ENCODE results near the gene ALKBH5.

ALKBH5 gene

GRCh38 chr17:18235743-18236256, 52.2 kb downstream of the ALKBH5 start:
- no peak overlapping the region for H3K27ac ChIP-seq (ENCODE audit: low read depth, low read length)
- no peaks in the 10 kb centered on the region for H3K4me1 ChIP-seq (ENCODE audit: control insufficient read depth, low read depth, low read length)
- no peak overlapping the region for H3K56ac ChIP-seq (ENCODE audit: low read length)
- no peak overlapping the region for H2BK15ac ChIP-seq (replicated peaks; ENCODE audit: low read depth)
- H3K36me3 ChIP-seq (ENCODE audit: control insufficient read depth, insufficient read depth, low read length), result peaks cover 8% of the 10 kb centered on the region
- no peak overlapping the region for H3K9ac ChIP-seq (ENCODE audit: low read length)
- no peak for DNase-seq
- no peak overlapping the region for H3K4me2 ChIP-seq (ENCODE audit: low read length)
- no peak overlapping the region for H3K18ac ChIP-seq (ENCODE audit: low read length)
- no peak overlapping the region for H2BK120ac ChIP-seq (ENCODE audit: low read depth, low read length)
- H4K5ac ChIP-seq (ENCODE audit: low read length), result no peak overlapping the region
- no peak overlapping the region for H2AK5ac ChIP-seq (ENCODE audit: low read length)
- H3K4me3 ChIP-seq (ENCODE audit: low read length), result no peak overlapping the region
- H3K27me3 ChIP-seq (ENCODE audit: insufficient read depth, low read length, poor library complexity), result no peaks in the 10 kb centered on the region
- no peak overlapping the region for H3K23ac ChIP-seq (ENCODE audit: low read length)
- peaks cover 4% of the 10 kb centered on the region for H3K79me1 ChIP-seq (ENCODE audit: low read length)
- no CpG with 5 or more reads among the region's 14 CpGs for WGBS (ENCODE audit: extremely low coverage, insufficient coverage, low lambda C conversion rate)
- no peak overlapping the region for H4K8ac ChIP-seq (ENCODE audit: low read depth, low read length)
- no peaks in the 10 kb centered on the region for H3K79me2 ChIP-seq (ENCODE audit: control insufficient read depth, insufficient read depth, low read length)
- H2BK5ac ChIP-seq (ENCODE audit: low read length), result no peak overlapping the region
- no peak overlapping the region for H3K4ac ChIP-seq (ENCODE audit: low read depth, low read length)

GRCh38 chr17:18236494-18236893, 52.9 kb downstream of the ALKBH5 start:
- no peak overlapping the region for H4K8ac ChIP-seq (ENCODE audit: low read depth, low read length)
- H3K4me1 ChIP-seq (ENCODE audit: control insufficient read depth, low read depth, low read length), result no peaks in the 10 kb centered on the region
- no CpG with 5 or more reads among the region's 18 CpGs for WGBS (ENCODE audit: extremely low coverage, insufficient coverage, low lambda C conversion rate)
- H3K4ac ChIP-seq (ENCODE audit: low read depth, low read length), result no peak overlapping the region
- no peak overlapping the region for H2BK120ac ChIP-seq (ENCODE audit: low read depth, low read length)
- no peak overlapping the region for H2AK5ac ChIP-seq (ENCODE audit: low read length)
- no peak overlapping the region for H3K9ac ChIP-seq (ENCODE audit: low read length)
- H3K56ac ChIP-seq (ENCODE audit: low read length), result no peak overlapping the region
- H3K79me1 ChIP-seq (ENCODE audit: low read length), result peaks cover 4% of the 10 kb centered on the region
- H3K79me2 ChIP-seq (ENCODE audit: control insufficient read depth, insufficient read depth, low read length), result no peaks in the 10 kb centered on the region
- no peak overlapping the region for H4K5ac ChIP-seq (ENCODE audit: low read length)
- peaks cover 8% of the 10 kb centered on the region for H3K36me3 ChIP-seq (ENCODE audit: control insufficient read depth, insufficient read depth, low read length)
- no peak for DNase-seq
- no peak overlapping the region for H2BK5ac ChIP-seq (ENCODE audit: low read length)
- no peak overlapping the region for H3K27ac ChIP-seq (ENCODE audit: low read depth, low read length)
- no peak overlapping the region for H3K4me2 ChIP-seq (ENCODE audit: low read length)
- H3K23ac ChIP-seq (ENCODE audit: low read length), result no peak overlapping the region
- H3K4me3 ChIP-seq (ENCODE audit: low read length), result no peak overlapping the region
- no peak overlapping the region for H3K18ac ChIP-seq (ENCODE audit: low read length)
- H2BK15ac ChIP-seq (replicated peaks; ENCODE audit: low read depth), result no peak overlapping the region
- H3K27me3 ChIP-seq (ENCODE audit: insufficient read depth, low read length, poor library complexity), result no peaks in the 10 kb centered on the region

DNA sequence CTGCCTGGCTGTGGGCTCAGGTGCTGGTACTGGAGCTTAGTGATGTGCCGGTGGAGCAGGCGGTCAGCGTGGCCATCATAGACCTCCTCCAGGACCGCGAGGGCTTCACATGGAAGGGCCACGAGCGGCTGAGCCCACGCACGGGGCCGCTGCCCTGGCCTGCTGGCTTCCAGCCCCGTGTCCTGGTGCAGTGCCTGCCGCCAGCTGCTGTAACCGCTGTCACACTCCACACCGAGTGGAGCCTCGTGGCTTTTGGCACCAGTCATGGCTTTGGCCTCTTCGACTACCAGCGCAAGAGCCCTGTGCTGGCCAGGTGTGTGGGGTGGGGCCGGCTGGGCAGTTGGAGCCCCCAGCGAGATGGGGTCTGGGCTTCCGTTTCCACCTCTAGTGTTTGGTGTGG, 53.8 kb downstream of the ALKBH5 start:
- H3K4me1 ChIP-seq (ENCODE audit: control insufficient read depth, low read depth, low read length), result no peaks in the 10 kb centered on the region

GRCh38 chr17:18238299-18238698, 54.7 kb downstream of the ALKBH5 start:
- no peak overlapping the region for H2BK15ac ChIP-seq (replicated peaks; ENCODE audit: low read depth)
- H4K8ac ChIP-seq (ENCODE audit: low read depth, low read length), result no peak overlapping the region
- no peaks in the 10 kb centered on the region for H3K79me1 ChIP-seq (ENCODE audit: low read length)
- no peaks in the 10 kb centered on the region for H3K4me1 ChIP-seq (ENCODE audit: control insufficient read depth, low read depth, low read length)
- H2BK120ac ChIP-seq (ENCODE audit: low read depth, low read length), result no peak overlapping the region
- H3K18ac ChIP-seq (ENCODE audit: low read length), result no peak overlapping the region
- H3K4me2 ChIP-seq (ENCODE audit: low read length), result no peak overlapping the region
- H3K36me3 ChIP-seq (ENCODE audit: control insufficient read depth, insufficient read depth, low read length), result peaks cover 9% of the 10 kb centered on the region
- H3K4ac ChIP-seq (ENCODE audit: low read depth, low read length), result no peak overlapping the region
- no peaks in the 10 kb centered on the region for H3K79me2 ChIP-seq (ENCODE audit: control insufficient read depth, insufficient read depth, low read length)
- no CpG with 5 or more reads among the region's 18 CpGs for WGBS (ENCODE audit: extremely low coverage, insufficient coverage, low lambda C conversion rate)
- no peak overlapping the region for H2BK5ac ChIP-seq (ENCODE audit: low read length)
- H3K27ac ChIP-seq (ENCODE audit: low read depth, low read length), result no peak overlapping the region
- no peak for DNase-seq
- no peaks in the 10 kb centered on the region for H3K27me3 ChIP-seq (ENCODE audit: insufficient read depth, low read length, poor library complexity)
- no peak overlapping the region for H3K9ac ChIP-seq (ENCODE audit: low read length)
- no peak overlapping the region for H4K5ac ChIP-seq (ENCODE audit: low read length)
- H3K4me3 ChIP-seq (ENCODE audit: low read length), result no peak overlapping the region
- no peak overlapping the region for H3K23ac ChIP-seq (ENCODE audit: low read length)
- H2AK5ac ChIP-seq (ENCODE audit: low read length), result no peak overlapping the region
- no peak overlapping the region for H3K56ac ChIP-seq (ENCODE audit: low read length)

More for the DNA sequence above, 53.8 kb downstream of the ALKBH5 start:
- Histone ChIP-seq H3K4me3 (ENCODE audit: low read length) (no peak overlapping the region), H3K4ac (ENCODE audit: low read depth, low read length) (no peak overlapping the region), H3K27me3 (ENCODE audit: insufficient read depth, low read length, poor library complexity) (no peaks in the 10 kb centered on the region), H3K56ac (ENCODE audit: low read length) (no peak overlapping the region), H2BK120ac (ENCODE audit: low read depth, low read length) (no peak overlapping the region), H4K5ac (ENCODE audit: low read length) (no peak overlapping the region), H3K27ac (ENCODE audit: low read depth, low read length) (no peak overlapping the region), H3K79me1 (ENCODE audit: low read length) (no peaks in the 10 kb centered on the region), H3K79me2 (ENCODE audit: control insufficient read depth, insufficient read depth, low read length) (no peaks in the 10 kb centered on the region), H3K36me3 (ENCODE audit: control insufficient read depth, insufficient read depth, low read length) (peaks cover 8% of the 10 kb centered on the region), H4K8ac (ENCODE audit: low read depth, low read length) (no peak overlapping the region), H2BK15ac (replicated peaks; ENCODE audit: low read depth) (no peak overlapping the region), H3K23ac (ENCODE audit: low read length) (no peak overlapping the region), H3K4me2 (ENCODE audit: low read length) (no peak overlapping the region), H3K18ac (ENCODE audit: low read length) (no peak overlapping the region), H2AK5ac (ENCODE audit: low read length) (no peak overlapping the region), H3K9ac (ENCODE audit: low read length) (no peak overlapping the region), H2BK5ac (ENCODE audit: low read length) (no peak overlapping the region)
- WGBS (ENCODE audit: extremely low coverage, insufficient coverage, low lambda C conversion rate), result no CpG with 5 or more reads among the region's 20 CpGs
- no peak for DNase-seq

GRCh38 chr17:18240449-18240848, 56.8 kb downstream of the ALKBH5 start:
- H3K18ac ChIP-seq (ENCODE audit: low read length), result no peak overlapping the region
- WGBS (ENCODE audit: extremely low coverage, insufficient coverage, low lambda C conversion rate), result no CpG with 5 or more reads among the region's 19 CpGs

GRCh38 chr17:18241229-18241871, 57.7 kb downstream of the ALKBH5 start:
- no peak overlapping the region for H3K4me3 ChIP-seq (ENCODE audit: low read length)
- no peaks in the 10 kb centered on the region for H3K79me2 ChIP-seq (ENCODE audit: control insufficient read depth, insufficient read depth, low read length)
- H2AK5ac ChIP-seq (ENCODE audit: low read length), result no peak overlapping the region
- H3K18ac ChIP-seq (ENCODE audit: low read length), result no peak overlapping the region
- no peak overlapping the region for H3K27ac ChIP-seq (ENCODE audit: low read depth, low read length)
- H3K79me1 ChIP-seq (ENCODE audit: low read length), result no peaks in the 10 kb centered on the region
- H4K8ac ChIP-seq (ENCODE audit: low read depth, low read length), result no peak overlapping the region
- no peak overlapping the region for H3K9ac ChIP-seq (ENCODE audit: low read length)
- no peak overlapping the region for H4K5ac ChIP-seq (ENCODE audit: low read length)
- no peak overlapping the region for H2BK15ac ChIP-seq (replicated peaks; ENCODE audit: low read depth)
- no peak overlapping the region for H3K4ac ChIP-seq (ENCODE audit: low read depth, low read length)
- no CpG with 5 or more reads among the region's 28 CpGs for WGBS (ENCODE audit: extremely low coverage, insufficient coverage, low lambda C conversion rate)
- no peak overlapping the region for H2BK5ac ChIP-seq (ENCODE audit: low read length)
- H3K56ac ChIP-seq (ENCODE audit: low read length), result no peak overlapping the region
- no peaks in the 10 kb centered on the region for H3K27me3 ChIP-seq (ENCODE audit: insufficient read depth, low read length, poor library complexity)
- peaks cover 19% of the 10 kb centered on the region for H3K36me3 ChIP-seq (ENCODE audit: control insufficient read depth, insufficient read depth, low read length)
- H3K23ac ChIP-seq (ENCODE audit: low read length), result no peak overlapping the region
- no peak for DNase-seq
- no peak overlapping the region for H2BK120ac ChIP-seq (ENCODE audit: low read depth, low read length)
- H3K4me1 ChIP-seq (ENCODE audit: control insufficient read depth, low read depth, low read length), result no peaks in the 10 kb centered on the region
- no peak overlapping the region for H3K4me2 ChIP-seq (ENCODE audit: low read length)

More at GRCh38 chr17:18240449-18240848, 56.8 kb downstream of the ALKBH5 start:
- H3K4ac ChIP-seq (ENCODE audit: low read depth, low read length), result no peak overlapping the region
- H3K9ac ChIP-seq (ENCODE audit: low read length), result no peak overlapping the region
- H3K27me3 ChIP-seq (ENCODE audit: insufficient read depth, low read length, poor library complexity), result no peaks in the 10 kb centered on the region
- no peak overlapping the region for H2BK120ac ChIP-seq (ENCODE audit: low read depth, low read length)
- no peak overlapping the region for H2BK15ac ChIP-seq (replicated peaks; ENCODE audit: low read depth)
- H3K79me2 ChIP-seq (ENCODE audit: control insufficient read depth, insufficient read depth, low read length), result no peaks in the 10 kb centered on the region
- H4K8ac ChIP-seq (ENCODE audit: low read depth, low read length), result no peak overlapping the region
- H2BK5ac ChIP-seq (ENCODE audit: low read length), result no peak overlapping the region
- no peak overlapping the region for H3K4me3 ChIP-seq (ENCODE audit: low read length)
- H3K27ac ChIP-seq (ENCODE audit: low read depth, low read length), result no peak overlapping the region
- no peaks in the 10 kb centered on the region for H3K4me1 ChIP-seq (ENCODE audit: control insufficient read depth, low read depth, low read length)
- H3K4me2 ChIP-seq (ENCODE audit: low read length), result no peak overlapping the region
- peaks cover 14% of the 10 kb centered on the region for H3K36me3 ChIP-seq (ENCODE audit: control insufficient read depth, insufficient read depth, low read length)
- no peaks in the 10 kb centered on the region for H3K79me1 ChIP-seq (ENCODE audit: low read length)
- H3K23ac ChIP-seq (ENCODE audit: low read length), result no peak overlapping the region
- H3K56ac ChIP-seq (ENCODE audit: low read length), result no peak overlapping the region
- no peak overlapping the region for H4K5ac ChIP-seq (ENCODE audit: low read length)
- no peak overlapping the region for H2AK5ac ChIP-seq (ENCODE audit: low read length)
- DNase-seq, result no peak
